WERI-Rb-1 (cell line): Measurements from ENCODE around the gene ZKSCAN1.

Experiments
- DNase-seq: peaks from one replicate; pipeline ENCODE4 v3.0.0-alpha.2; 2020
- H3K27ac ChIP-seq: fragments of 250-450 bp; sonication (Bioruptor Pico); 2 replicates; pipeline ENCODE4 v1.5.1; 2020; ENCODE audit warnings: mild to moderate bottlenecking, moderate library complexity
- H3K27me3 ChIP-seq: fragments of 250-450 bp; sonication (Bioruptor Pico); 2 replicates; pipeline ENCODE4 v1.5.1; 2021; ENCODE audit warnings: mild to moderate bottlenecking, low read depth, moderate library complexity; ENCODE audit not compliant: insufficient read depth, severe bottlenecking
- H3K36me3 ChIP-seq: fragments of 250-450 bp; sonication (Bioruptor Pico); 2 replicates; pipeline ENCODE4 v1.5.1; 2020; ENCODE audit warnings: mild to moderate bottlenecking, moderate library complexity
- H3K4me3 ChIP-seq: 2 replicates; pipeline ENCODE4 v1.5.1; 2011; ENCODE audit warnings: low read depth, mild to moderate bottlenecking, control low read depth, low read length
- H3K9me3 ChIP-seq: fragments of 250-450 bp; sonication (Bioruptor Pico); 2 replicates; pipeline ENCODE4 v1.5.1; 2021; ENCODE audit warnings: mild to moderate bottlenecking, moderate library complexity; ENCODE audit not compliant: severe bottlenecking
- CTCF ChIP-seq: IDR thresholded peaks from 2 replicates; pipeline ENCODE4 v1.5.1; 2011; ENCODE audit warnings: low read depth, mild to moderate bottlenecking, control low read depth, inconsistent platforms, low read length

Gene ZKSCAN1

GRCh38 chr7:100088621-100089457 is 73.4 kb downstream of the ZKSCAN1 start, which contains the start of gene COPS6:
Gene COPS6, plus strand, starts transcription at chr7:100088969. Its CDS starts 22 bp downstream, at chr7:100088991.
- peak; percentile 83 for DNase-seq
- H3K27ac ChIP-seq, result peak within 1 kb of the TSS; percentile 95
- H3K9me3 ChIP-seq, result no peaks in the 10 kb centered on the region
- H3K36me3 ChIP-seq, result peaks cover 48% of the 10 kb centered on the region
- no peaks in the 10 kb centered on the region for H3K27me3 ChIP-seq
- peak within 1 kb of the TSS; percentile 93 for H3K4me3 ChIP-seq
- TF ChIP-seq CTCF, result no peak

- Histone ChIP-seq H3K27me3 (no peaks in the 10 kb centered on the region), H3K27ac (peak overlapping the region; percentile 95), H3K4me3 (peak overlapping the region; percentile 93), H3K36me3 (peaks cover 56% of the 10 kb centered on the region), H3K9me3 (no peaks in the 10 kb centered on the region)
- no peak for DNase-seq
- no peak for TF ChIP-seq CTCF
Observed at GRCh38 chr7:100089458-100090196, 74.2 kb downstream of the ZKSCAN1 start.

GRCh38 chr7:100090527-100091410 is 75.4 kb downstream of the ZKSCAN1 start:
- no peak for DNase-seq
- no peaks in the 10 kb centered on the region for H3K27me3 ChIP-seq
- H3K4me3 ChIP-seq, result no peak overlapping the region
- no peaks in the 10 kb centered on the region for H3K9me3 ChIP-seq
- no peak for TF ChIP-seq CTCF
- peaks cover 68% of the 10 kb centered on the region for H3K36me3 ChIP-seq
- peak overlapping the region; percentile 95 for H3K27ac ChIP-seq
